Measurements from ENCODE around the gene ATXN7L1.

DNA sequence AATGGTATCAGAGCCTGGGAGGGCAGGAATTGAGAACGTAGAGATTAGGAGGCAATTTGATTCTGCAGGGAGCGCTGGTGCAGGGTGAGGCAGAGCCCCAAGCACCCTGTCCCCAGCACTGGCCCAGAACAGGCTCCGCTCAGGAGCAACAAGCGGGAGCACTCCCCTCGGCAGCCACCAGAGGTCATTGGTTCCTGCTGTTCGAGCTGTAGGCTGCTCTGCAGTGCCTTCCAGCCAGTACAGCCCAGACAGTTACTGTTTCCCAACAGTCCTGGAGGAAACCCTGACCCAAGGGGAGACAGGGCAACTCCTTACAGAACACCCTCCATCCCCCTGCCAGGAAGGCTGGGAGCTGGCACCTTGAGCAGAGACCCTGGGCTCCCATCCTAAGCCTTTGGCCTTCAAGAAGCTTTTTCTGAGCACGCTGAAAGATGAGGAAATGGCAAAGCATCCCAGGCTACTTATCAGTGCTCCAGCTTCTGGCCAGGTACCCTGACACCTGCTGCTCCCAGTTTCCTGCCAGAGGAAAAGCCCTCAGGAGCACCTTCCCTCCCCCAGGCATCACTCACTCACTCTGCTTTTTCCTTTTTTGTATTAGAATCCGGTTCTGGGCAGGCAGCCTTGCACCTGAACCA, 223.9 kb downstream of the ATXN7L1 start:
- TF ChIP-seq POLR2AphosphoS5 (IDR thresholded peaks at IDR 0.05; ENCODE audit: low read depth, low read length) (no peak), POLR2A (IDR thresholded peaks at IDR 0.05; ENCODE audit: low read depth, low read length) (no peak)
